AG10803 (cell line): ENCODE results near the gene IKBKE.

ENCODE experiments used
- DNase-seq: peaks from one replicate; pipeline ENCODE4 v3.0.0; 2010; ENCODE audit warnings: low read depth
- H3K4me3 ChIP-seq: 2 replicates; pipeline ENCODE4 v1.5.1; 2011; ENCODE audit warnings: mild to moderate bottlenecking, low read length, control low read depth
- CTCF ChIP-seq: conservative IDR thresholded peaks from 2 replicates; pipeline ENCODE4 v1.5.1; 2011; ENCODE audit warnings: mild to moderate bottlenecking, low read length, control low read depth, inconsistent platforms

IKBKE gene

DNA sequence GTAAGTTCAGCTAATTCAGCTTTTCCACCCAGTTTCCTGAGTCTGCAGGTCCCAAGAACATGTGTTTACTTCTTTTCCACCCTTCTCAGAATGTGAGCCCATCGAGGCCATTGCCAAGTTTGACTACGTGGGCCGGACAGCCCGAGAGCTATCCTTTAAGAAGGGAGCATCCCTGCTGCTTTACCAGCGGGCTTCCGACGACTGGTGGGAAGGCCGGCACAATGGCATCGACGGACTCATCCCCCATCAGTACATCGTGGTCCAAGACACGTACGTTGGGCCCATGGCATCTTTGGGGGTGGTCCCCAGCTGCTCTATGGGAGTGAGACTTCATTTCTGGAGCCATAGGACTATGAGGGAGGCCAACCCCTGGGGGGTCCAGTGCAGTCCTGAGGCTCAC is 17.2 kb upstream of the IKBKE start:
- DNase-seq = no peak
- no peak for TF ChIP-seq CTCF
- H3K4me3 ChIP-seq = no peak overlapping the region

- no peak for TF ChIP-seq CTCF
- H3K4me3 ChIP-seq = no peak overlapping the region
- DNase-seq = no peak
These were observed 15.0 kb upstream of the IKBKE start for GRCh38 chr1:206455289-206455665.

DNA sequence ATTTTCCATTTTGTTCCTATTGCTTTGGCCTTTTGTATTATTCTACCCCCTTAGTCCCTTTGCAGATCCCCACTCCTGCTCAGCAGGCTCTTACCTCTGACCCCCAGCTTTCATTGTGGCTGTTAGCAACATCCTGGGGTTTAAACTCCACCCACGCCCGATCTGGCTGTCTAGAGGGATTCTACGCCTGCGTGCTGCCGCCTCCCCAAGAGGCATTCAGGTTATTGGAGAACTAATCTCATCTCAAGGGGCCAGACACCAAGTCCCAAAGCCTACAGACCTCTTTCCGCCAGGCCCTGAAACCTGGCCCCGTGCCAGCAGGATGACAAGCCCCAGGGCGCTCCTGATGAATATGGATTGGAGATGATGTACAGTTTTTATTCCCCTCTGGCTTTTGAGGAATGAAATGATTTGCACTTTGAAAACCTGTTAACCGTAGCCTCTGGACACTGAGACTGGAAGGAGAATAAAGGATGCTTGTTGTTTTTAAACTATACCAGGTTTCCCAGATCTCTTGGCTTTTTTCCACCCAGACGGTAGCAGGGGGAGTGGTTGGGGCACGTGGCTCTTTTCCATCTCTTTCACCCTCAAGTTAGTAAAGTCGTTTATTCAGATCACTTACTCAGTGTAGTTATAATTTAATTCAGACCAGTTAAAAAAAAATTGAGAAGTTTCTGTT is 14.5 kb upstream of the IKBKE start:
- DNase-seq = peak; percentile 16
- no peak for TF ChIP-seq CTCF
- no peak overlapping the region for H3K4me3 ChIP-seq

DNA sequence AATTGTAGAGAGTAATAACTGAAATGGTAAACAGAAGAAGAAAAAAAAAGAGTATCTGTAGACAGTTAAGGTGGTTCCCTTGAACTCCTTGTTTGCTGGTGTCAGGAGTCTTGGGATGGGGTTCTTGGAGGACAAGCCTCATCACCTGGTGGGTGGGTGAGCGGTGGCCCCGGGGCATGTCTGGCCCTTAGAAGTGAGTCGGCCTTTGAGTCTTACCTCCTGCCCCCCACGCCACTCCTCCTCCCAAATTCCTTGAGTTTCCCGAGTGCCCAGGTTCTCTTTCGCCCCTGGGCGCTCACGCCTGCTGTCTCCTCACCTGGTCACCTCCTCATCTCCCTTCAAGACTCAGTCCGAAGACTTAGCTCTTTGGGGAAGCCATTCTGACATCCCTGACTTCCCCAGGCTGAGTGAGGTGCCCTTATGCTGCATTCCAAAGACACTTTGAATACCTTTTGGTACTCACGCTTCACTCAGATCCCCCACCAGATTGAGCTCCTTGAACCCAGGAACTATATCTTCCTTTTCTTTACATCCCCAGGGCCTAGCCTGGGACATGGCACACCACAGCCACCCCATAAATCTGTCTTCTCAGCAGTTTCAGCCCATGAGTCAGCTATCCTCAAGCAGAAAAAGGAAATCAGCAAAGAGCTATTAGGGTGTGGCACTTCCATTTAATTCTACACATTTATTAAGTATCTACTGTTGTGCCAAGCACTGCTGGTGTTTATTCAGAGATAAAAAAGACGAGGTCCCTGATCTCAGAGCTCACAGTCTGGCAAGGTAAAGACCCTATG is 13.5 kb upstream of the IKBKE start:
- peak; percentile 63 for DNase-seq
- no peak for TF ChIP-seq CTCF

GRCh38 chr1:206457408-206458120 is 12.7 kb upstream of the IKBKE start:
- DNase-seq = peak; percentile 18
- no peak for TF ChIP-seq CTCF
- H3K4me3 ChIP-seq = no peak overlapping the region

More for the DNA sequence above, 13.5 kb upstream of the IKBKE start:
- H3K4me3 ChIP-seq = no peak overlapping the region

DNA sequence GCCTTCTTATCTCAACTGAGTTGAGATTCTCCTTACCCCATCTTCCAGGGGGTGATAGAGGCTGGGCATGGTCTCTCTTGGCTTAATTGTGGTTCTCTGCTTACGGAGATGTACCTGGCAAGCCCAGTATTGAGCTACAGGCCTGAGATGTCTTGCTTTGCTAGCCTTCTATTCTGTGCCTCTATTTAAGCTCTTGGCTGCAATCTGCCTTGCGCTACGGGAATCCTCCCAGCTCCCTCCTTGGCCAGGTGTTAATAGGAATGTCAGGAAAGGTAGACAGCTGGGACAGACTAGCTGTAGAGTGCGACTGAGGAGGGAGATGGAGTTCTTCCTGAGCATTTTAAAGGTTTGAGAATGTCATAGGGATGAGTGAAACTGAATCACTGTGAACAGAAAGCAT is 10.6 kb upstream of the IKBKE start:
- no peak overlapping the region for H3K4me3 ChIP-seq
- no peak for TF ChIP-seq CTCF
- no peak for DNase-seq
